Epithelial cell of prostate (primary cell): ENCODE data around the gene MSTO1.
"Not testable (repeated sequence)": the region's sequence is repeated elsewhere in the genome, so short reads cannot be mapped to it uniquely, and the experiment has no call there.

ENCODE experiments used
- DNase-seq: peaks from one replicate; pipeline ENCODE4 v3.0.0-alpha.2; 2011; ENCODE audit warnings: low read depth, low spot score
- H3K27ac ChIP-seq: fragments of 450-650 bp; 2 replicates; pipeline ENCODE4 v1.5.1; 2017; ENCODE audit warnings: mild to moderate bottlenecking

The MSTO1 gene

DNA sequence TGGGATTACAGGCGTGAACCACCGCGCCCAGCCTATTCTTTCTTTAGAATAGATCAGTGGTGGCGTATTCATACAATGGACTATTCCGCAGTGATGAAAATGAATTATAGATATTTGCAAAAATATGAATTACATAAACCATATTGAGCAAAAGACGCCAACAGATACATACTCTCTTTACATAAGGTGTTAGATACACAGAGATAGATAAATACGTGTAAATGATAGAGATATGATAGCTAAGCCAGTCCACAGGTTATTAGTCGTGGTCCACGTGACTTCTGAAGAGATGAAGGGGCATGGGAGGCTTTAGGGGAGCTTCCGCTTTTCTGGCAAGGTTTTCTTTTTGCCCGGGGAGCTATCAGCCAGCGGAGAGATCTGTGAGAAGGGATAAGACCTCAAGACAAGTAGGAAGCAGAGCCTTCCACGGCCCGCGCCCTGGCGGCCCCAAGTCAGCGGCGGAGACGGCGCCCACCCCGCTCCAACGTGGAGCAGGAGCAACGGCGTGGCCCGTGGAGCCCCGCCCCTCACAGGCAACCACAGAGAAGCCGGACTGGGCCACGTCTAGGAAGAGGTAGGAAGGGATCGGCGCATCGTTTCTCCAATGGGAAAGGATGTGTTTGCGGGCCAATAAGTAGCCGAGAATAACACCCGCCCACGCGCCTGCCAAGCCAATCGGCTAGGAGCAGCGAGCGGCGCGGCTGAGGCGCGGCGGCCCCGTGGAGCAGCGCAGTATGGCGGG is at the start of gene MSTO1:
Gene MSTO1, plus strand, starts transcription at position 704 of the 742 bp plus-strand sequence. Its CDS starts 31 bp downstream, at position 735.
- DNase-seq, result peak; percentile 91
- H3K27ac ChIP-seq, result peak within 1 kb of the TSS; percentile 59

DNA sequence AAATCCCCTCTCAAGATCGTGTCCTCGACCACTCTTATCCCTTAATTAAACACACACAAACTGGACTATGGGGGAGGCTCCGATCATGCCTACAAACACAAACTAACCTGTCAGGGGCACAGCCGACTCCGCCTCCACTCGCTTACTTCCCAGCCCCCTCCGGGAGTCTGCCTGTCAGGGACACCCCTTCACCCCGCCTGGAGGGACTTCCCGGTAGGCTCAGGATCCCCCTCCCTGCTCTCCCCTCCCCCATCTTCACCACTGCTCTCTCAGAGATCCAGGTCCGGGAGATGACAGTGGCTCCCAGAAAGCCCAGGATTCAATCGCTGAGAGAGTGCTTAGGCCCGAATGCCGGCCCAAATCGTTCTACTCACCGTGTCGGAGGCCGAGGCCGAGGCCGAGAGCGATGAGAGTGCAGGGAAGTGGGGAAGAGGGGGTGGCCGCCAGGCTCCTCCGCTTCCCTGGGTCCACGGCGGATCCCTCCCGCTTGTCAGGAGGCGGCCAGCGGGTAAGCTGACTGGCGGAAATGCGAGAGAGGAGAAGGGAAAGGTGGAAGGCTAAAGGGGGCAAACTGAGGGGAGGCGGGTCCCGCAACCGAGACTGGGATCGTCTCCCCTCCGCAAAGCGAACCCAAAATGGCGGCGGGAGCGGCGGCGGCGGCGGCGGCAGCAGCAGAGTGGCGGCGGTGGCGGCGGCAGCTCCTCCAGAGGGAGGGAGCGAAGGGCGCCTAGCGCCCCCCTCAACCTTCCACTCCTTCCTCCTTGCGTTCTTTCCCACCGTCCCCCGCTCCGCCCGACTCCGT is 48.0 kb upstream of the MSTO1 start:
- not testable (repeated sequence) for DNase-seq
- peak overlapping the region; percentile 92 for H3K27ac ChIP-seq

DNA sequence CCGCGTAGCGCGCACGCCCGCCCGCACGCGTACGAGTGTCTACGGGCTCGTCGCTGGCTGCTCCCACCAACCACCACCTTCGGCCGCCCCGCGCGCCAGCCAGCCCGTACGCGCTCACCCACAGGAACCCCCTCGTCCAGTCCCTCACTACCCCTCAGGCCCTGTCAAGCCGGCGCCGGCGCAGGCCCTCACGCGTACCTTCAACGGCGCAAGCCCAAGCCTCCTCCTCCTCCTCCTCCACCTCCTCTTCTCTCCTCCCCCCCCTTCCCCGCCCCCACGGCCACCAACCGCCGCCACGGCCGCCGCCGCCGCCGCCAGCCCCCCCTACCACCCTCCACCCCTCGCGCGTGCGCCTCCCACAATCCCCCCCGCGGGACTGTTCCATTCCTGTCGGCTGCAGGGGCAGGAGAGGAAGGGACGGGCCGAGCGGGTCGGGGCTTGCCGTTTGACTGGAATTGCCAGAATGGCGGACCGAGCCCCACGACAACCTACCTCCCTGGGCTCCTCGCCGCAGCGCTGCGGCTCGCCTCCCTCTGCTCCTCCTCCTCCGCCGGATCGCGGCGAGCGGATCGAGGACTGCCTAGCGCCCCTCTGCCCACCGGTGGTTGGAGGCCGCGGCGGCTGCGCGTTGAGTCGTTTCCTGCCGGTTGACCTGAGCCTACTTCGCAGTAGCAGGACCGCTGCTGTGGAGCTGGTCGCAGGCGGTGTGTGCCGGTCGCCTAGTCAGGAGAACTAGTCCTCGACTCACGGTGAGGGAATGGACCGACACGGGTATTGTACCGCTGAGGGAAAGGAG is 47.2 kb upstream of the MSTO1 start, which contains the start of gene ASH1L:
Gene ASH1L, minus strand, starts transcription at position 223 of the 796 bp plus-strand sequence. CDS start 41,284 bp downstream, outside the sequence.
- H3K27ac ChIP-seq, result peak within 1 kb of the TSS; percentile 92
- DNase-seq, result peak; percentile 63

DNA sequence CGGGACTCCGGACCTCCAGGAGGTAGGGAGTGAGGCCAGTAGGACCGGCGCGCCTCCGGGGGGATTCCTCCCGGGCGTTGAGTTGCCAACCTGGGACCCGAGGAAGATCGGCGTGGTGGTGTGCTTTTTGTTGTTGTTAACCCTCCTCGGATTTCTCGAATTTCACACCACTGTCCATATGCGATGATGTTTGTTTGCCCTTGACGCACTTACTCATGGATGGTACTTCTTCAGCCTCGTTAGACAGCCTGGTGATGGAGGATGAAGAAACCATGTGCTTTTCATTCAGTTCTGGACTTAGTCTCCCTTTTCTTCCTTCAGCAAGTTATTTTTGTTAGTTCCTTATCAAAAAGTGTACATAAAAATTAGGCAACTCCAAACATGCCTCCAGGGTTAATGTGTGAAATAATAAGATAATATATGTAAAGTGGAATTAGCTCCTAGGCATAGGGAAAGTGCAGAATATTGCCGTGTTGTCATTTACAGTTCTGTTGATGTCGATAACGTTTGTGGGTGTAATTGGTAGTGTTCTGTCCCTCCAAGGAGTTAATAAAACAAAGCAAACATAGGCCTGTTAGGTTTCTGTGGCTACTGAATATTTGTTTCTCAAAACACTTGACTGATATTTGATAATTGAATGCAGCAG is 46.5 kb upstream of the MSTO1 start:
- DNase-seq, result not testable (repeated sequence)
- peak overlapping the region; percentile 92 for H3K27ac ChIP-seq

- H3K27ac ChIP-seq, result peak overlapping the region; percentile 29
- DNase-seq, result no peak
These were observed 39.9 kb upstream of the MSTO1 start for GRCh38 chr1:155569988-155570592.

DNA sequence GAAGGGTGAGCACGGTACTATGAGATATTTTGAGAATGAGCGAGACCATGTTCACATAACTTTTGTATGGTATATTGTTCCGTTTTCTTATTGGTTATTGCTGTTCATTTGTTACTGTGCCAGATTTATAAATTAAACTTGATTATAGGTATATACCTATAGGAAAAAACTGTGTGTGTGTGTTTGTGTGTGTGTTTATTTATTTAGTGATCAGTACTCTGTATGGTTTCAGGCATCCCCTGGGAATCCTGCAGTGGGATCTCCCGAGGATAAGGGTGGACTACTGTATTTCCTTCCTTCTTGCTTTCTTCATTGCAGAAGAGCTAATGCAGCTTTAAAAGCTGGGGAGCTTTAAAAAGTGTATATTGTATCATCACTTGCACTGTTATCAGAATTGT is 39.4 kb upstream of the MSTO1 start:
- H3K27ac ChIP-seq, result no peak overlapping the region
- DNase-seq, result no peak

- H3K27ac ChIP-seq, result no peak overlapping the region
- DNase-seq, result no peak
These were observed 35.9 kb upstream of the MSTO1 start for GRCh38 chr1:155574077-155574476.

GRCh38 chr1:155575608-155576007 is 34.4 kb upstream of the MSTO1 start:
- not testable (repeated sequence) for H3K27ac ChIP-seq

DNA sequence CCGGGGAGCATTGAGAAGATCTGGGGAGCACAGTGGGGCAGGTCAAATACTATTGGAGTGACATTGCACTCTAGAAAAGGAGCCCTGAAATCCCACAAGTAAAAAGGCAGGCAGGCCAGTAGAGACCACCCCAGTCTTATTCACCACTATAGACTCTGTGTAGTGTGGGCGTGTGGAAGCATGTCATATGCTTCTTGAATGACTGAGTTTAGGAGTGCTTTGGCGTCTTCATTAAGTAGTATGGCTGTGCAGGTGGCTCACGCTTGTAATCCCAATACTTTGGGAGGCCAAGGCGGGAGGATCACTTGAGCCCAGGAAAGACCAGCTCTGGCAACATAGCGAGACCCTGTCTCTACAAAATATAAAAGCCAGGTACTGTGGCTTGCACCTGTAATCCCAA is 26.2 kb upstream of the MSTO1 start:
- DNase-seq, H3K27ac ChIP-seq: not testable (repeated sequence)

More at GRCh38 chr1:155575608-155576007, 34.4 kb upstream of the MSTO1 start:
- DNase-seq, result not testable (repeated sequence)

GRCh38 chr1:155589282-155589681 is 20.7 kb upstream of the MSTO1 start:
- DNase-seq, H3K27ac ChIP-seq: not testable (repeated sequence)

DNA sequence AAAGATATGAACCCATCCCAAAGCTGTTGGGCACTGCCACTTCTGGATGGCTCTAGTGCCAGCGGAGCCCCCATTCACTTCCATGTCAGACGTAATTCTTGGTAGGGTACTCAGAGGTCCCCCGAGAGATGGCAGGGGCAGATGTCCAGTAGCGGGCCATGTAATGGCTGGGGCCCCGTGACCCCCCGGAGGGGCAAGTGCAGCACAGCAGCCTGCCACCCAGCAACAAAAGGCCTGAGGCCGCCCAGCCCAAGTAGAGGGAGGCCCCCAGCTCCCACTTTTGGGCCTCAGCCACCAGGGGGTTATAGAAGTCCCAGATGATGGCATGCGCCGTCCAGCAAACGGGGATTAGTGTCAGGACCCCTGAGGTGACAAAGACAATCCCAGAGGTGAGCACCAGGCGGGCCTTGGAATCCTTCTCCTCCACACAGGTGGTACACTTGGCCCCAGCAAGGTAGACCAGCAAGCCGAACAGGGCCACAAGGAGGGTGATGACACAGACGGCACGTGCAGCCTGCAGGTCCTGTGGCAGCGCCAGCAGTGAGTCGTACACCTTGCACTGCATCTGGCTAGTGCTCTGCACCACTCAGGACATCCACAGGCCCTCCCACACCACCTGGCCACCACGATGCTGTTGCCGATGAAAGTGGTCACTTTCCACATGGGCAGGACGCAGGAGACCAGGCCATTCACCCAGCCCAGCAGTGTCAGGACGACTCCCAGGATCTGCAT is 19.3 kb upstream of the MSTO1 start:
- not testable (repeated sequence) for H3K27ac ChIP-seq, DNase-seq

DNA sequence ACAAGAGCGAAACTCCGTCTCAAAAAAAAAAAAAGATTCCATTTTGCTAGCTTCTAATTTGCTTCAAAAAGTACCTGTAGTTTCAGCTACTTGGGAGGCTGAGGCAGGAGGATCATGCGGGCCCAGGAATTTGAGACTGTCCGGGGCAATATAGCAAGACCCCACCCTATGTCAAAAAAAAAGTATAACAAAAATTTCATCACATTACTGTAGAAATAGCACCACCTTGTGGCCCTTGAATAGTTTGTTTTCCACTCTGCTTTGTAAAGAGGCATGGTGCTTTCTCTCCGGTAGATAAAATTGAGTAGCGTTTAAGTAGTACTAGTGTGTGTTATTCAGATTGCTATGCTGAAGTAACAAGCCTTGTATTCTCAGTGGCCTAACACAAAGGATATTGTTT is 18.2 kb upstream of the MSTO1 start:
- no peak for DNase-seq
- H3K27ac ChIP-seq, result no peak overlapping the region

DNA sequence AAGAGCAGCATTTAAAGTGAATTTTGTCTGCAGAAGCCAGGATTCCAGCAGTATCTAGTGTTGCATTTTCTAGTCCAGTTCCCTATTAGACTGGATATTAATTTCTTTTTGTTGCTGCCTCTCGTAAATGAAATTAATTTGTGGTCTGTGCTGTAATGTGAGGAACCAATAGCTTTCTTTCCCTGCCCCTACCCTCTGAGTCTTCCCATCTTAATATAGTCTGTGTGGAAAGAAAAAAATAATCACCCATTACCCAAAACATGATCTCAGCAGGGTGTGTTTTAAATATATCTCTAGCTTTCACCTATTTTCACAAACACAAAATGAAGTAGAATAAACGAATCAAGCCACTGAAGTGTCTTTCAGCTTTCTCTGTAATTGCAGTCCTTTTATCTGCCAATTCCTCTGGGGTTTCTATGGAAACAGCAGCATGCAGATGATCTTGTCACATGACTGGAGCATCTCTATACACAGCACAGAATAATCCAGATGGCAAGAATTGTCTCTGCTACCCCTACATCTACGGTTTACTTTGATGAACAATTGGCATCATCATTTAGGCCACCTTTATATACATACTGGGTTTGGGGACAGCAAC is 14.0 kb upstream of the MSTO1 start:
- not testable (repeated sequence) for H3K27ac ChIP-seq, DNase-seq

GRCh38 chr1:155596864-155597263 is 13.2 kb upstream of the MSTO1 start:
- H3K27ac ChIP-seq, result no peak overlapping the region
- DNase-seq, result no peak

- no peak for DNase-seq
- H3K27ac ChIP-seq, result peak overlapping the region; percentile 57
These were observed 11.1 kb upstream of the MSTO1 start for GRCh38 chr1:155598842-155599331.

DNA sequence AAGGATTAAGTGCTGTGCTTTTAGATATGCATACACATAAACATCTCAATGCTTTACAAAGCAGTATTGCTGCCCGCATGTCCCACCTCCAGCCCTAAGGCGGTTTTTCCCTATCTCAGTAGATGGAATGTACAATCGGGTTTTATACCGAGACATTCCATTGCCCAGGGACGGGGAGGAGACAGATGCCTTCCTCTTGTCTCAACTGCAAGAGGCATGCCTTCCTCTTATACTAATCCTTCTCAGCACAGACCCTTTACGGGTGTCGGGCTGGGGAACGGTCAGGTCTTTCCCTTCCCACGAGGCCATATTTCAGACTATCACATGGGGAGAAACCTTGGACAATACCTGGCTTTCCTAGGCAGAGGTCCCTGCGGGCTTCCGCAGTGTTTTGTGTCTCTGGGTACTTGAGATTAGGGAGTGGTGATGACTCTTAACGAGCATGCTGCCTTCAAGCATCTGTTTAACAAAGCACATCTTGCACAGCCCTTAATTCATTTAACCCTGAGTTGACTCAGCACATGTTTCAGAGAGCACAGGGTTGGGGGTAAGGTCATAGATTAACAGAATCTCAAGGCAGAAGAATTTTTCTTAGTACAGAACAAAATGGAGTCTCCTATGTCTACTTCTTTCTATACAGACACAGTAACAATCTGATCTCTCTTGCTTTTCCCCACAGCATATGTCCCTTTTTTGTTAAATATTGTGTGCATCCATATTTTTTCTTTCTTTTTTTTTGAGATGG is 10.0 kb upstream of the MSTO1 start:
- peak overlapping the region; percentile 57 for H3K27ac ChIP-seq
- not testable (repeated sequence) for DNase-seq

DNA sequence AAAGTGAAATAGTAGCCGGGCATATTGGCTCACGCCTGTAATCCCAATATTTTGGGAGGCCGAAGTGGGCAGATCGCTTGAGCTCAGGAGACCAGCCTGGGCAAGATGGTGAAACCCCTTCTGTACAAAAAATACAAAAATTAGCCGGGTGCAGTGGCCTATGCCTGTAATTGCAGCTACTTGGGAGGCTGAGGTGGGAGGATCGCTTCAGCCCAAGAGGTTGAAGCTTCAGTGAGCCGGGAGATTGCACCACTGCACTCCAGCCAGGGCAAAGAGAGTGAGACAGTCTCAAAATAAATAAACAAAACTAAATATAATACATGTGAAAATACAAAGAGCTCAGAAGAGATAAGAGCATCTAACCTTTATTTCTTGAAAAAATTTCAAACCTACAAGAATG is 2.3 kb upstream of the MSTO1 start:
- no peak for DNase-seq
- no peak overlapping the region for H3K27ac ChIP-seq

GRCh38 chr1:155608888-155609225 is 1.2 kb upstream of the MSTO1 start:
- no peak for DNase-seq
- H3K27ac ChIP-seq, result no peak overlapping the region
